Chondrocyte (in vitro differentiated cells): ENCODE results near the gene LMNTD1. TPM values are rescaled to one million over a fixed set of nuclear protein-coding genes. Genes with fewer than 3 reads are reported as not detected.

Source experiments
- DNase-seq: peaks from one replicate; pipeline ENCODE4 v3.0.0; 2021; ENCODE audit warnings: mixed read lengths, low spot score
- H3K27ac Mint-ChIP-seq: one replicate; pipeline ENCODE4 v1.8.0; 2021; ENCODE audit warnings: mild to moderate bottlenecking, moderate library complexity, mixed read lengths; ENCODE audit not compliant: unreplicated experiment
- H3K27me3 Mint-ChIP-seq: 2 replicates; pipeline ENCODE4 v1.8.0; 2021; ENCODE audit warnings: low read depth, mixed read lengths
- H3K36me3 Mint-ChIP-seq: 2 replicates; pipeline ENCODE4 v1.8.0; 2021; ENCODE audit warnings: low read depth, mixed read lengths
- H3K4me1 Mint-ChIP-seq: 2 replicates; pipeline ENCODE4 v1.8.0; 2021; ENCODE audit warnings: low read depth, mild to moderate bottlenecking, mixed read lengths
- H3K4me3 Mint-ChIP-seq: one replicate; pipeline ENCODE4 v1.8.0; 2021; ENCODE audit warnings: mild to moderate bottlenecking, moderate library complexity, mixed read lengths; ENCODE audit not compliant: unreplicated experiment
- H3K9me3 Mint-ChIP-seq: 2 replicates; pipeline ENCODE4 v1.8.0; 2021; ENCODE audit warnings: low read depth, mixed read lengths
- CTCF ChIP-seq: fragments of 200-600 bp; sonication (generic); IDR thresholded peaks from 2 replicates; pipeline ENCODE4 v1.5.0; 2021; ENCODE audit warnings: antibody characterized with exemption, mild to moderate bottlenecking, moderate library complexity
- total RNA-seq: library from RNA; stranded (reverse); gene quantifications from 3 replicates; pipeline ENCODE4 v1.2.1, GENCODE V29; 2021

Gene LMNTD1
- total RNA-seq, 1 donor from 2014 or later, result not detected

GRCh38 chr12:25552681-25553080, 402 bp downstream of the LMNTD1 start:
- no peak for TF ChIP-seq CTCF
- DNase-seq, result no peak
- Mint-ChIP-seq H3K27me3 (no peaks in the 10 kb centered on the region), H3K4me3 (no peak overlapping the region), H3K4me1 (peaks cover 10% of the 10 kb centered on the region), H3K27ac (no peak overlapping the region), H3K9me3 (peaks cover 4% of the 10 kb centered on the region), H3K36me3 (no peaks in the 10 kb centered on the region)

- no peak for DNase-seq
- Mint-ChIP-seq H3K4me1 (peaks cover 10% of the 10 kb centered on the region), H3K36me3 (no peaks in the 10 kb centered on the region), H3K4me3 (no peak overlapping the region), H3K27me3 (no peaks in the 10 kb centered on the region), H3K27ac (no peak overlapping the region), H3K9me3 (peaks cover 7% of the 10 kb centered on the region)
- no peak for TF ChIP-seq CTCF
Measured at GRCh38 chr12:25550186-25550585, 2.9 kb downstream of the LMNTD1 start.

GRCh38 chr12:25549120-25549519, 4.0 kb downstream of the LMNTD1 start:
- Mint-ChIP-seq H3K4me1 (peaks cover 10% of the 10 kb centered on the region), H3K27ac (no peak overlapping the region), H3K27me3 (no peaks in the 10 kb centered on the region), H3K4me3 (no peak overlapping the region), H3K9me3 (peaks cover 11% of the 10 kb centered on the region), H3K36me3 (no peaks in the 10 kb centered on the region)
- TF ChIP-seq CTCF, result no peak
- DNase-seq, result no peak

- no peaks in the 10 kb centered on the region for H3K27me3 Mint-ChIP-seq
- H3K27ac Mint-ChIP-seq, result no peak overlapping the region
- peaks cover 7% of the 10 kb centered on the region for H3K9me3 Mint-ChIP-seq
- H3K4me1 Mint-ChIP-seq, result no peaks in the 10 kb centered on the region
- H3K4me3 Mint-ChIP-seq, result no peak overlapping the region
- TF ChIP-seq CTCF, result no peak
- no peak for DNase-seq
- H3K36me3 Mint-ChIP-seq, result no peaks in the 10 kb centered on the region
Measured at GRCh38 chr12:25546318-25546717, 6.8 kb downstream of the LMNTD1 start.

- no peak for TF ChIP-seq CTCF
- no peaks in the 10 kb centered on the region for H3K27me3 Mint-ChIP-seq
- no peak overlapping the region for H3K4me3 Mint-ChIP-seq
- H3K9me3 Mint-ChIP-seq, result peaks cover 12% of the 10 kb centered on the region
- DNase-seq, result no peak
- no peak overlapping the region for H3K27ac Mint-ChIP-seq
- H3K36me3 Mint-ChIP-seq, result no peaks in the 10 kb centered on the region
- H3K4me1 Mint-ChIP-seq, result no peaks in the 10 kb centered on the region
Measured at GRCh38 chr12:25533150-25533549, 19.9 kb downstream of the LMNTD1 start.
